ENCODE data around the gene CRACR2A. TPM values are rescaled to one million over a fixed set of nuclear protein-coding genes. Genes with fewer than 3 reads are reported as not detected.

CRACR2A gene
- total RNA-seq, 1 experiment from 2014 or later: not detected

DNA sequence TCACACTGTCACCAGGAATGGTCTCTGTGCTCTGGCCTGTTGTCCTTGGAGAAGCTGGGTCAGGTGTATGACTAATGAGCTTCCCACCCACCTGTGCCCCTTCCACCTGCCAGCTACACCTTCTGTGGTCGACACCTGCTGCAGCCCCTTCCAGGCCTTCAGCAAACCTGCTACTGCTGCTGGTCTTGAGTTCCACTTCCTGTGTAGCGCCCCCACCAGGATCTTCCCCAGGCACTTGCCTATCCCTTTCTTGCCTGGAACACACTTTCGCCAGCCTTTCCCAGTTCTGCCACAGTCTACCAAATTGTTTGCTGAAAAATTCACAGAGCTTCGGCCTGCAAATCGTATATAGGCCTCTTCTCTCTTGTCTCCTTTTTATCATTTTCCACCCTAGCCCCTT, 75.3 kb downstream of the CRACR2A start:
- POLR2A ChIA-PET: no interaction called here
- H3K4me1 Mint-ChIP-seq (ENCODE audit: insufficient read depth, unreplicated experiment): peaks cover 6% of the 10 kb centered on the region

DNA sequence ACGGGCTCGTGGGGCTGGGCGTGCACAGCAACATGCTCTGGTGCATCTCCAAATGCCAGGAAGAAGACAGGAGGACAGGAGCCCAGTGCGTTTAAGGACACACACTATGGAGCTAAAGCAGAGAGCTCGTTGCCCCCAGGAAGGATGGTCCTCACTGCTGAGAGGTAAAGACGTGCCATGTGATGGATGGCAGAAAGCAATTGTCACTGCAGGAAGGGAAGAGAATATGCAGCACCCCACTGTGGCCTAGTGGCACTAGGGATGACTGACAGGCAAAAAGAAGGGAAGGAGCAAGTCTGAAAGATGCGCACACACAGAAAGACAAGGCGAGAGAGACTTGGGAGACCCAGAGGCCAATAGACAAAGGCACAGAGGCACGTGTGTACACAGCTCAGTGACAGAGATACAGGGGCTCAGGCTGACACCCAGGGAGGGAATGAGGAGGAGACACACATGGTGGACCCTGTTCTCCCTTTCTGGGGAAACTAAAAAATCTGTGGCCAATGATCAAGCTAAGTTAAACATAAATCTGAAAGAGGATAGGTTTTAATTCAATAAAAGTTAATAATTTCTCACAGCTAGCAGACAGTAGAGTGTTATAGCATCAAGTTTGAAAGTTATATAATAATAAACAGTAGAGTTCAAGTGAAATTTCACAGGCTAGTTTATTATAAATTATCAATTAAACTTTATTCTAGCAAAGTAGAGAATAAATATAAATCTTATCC, 78.8 kb downstream of the CRACR2A start:
- no TSS peak for BruUV-seq (replicated peaks)
- no peaks in the 10 kb centered on the region for H3K9me3 Mint-ChIP-seq (ENCODE audit: unreplicated experiment)
- DNase-seq (ENCODE audit: unreplicated experiment): no peak
- H3K4me1 Mint-ChIP-seq (ENCODE audit: insufficient read depth, unreplicated experiment): peaks cover 6% of the 10 kb centered on the region
- ChIA-PET CTCF (interaction anchor here (0.5 to 3.7 kb wide), 5 partner anchors 12 to 374 kb away, joined by 3 to 22 read pairs (median 3); no protein-coding TSS in a partner anchor), POLR2A (no interaction called here)
- H3K27ac Mint-ChIP-seq (ENCODE audit: low read depth, unreplicated experiment): no peak overlapping the region
- H3K27me3 Mint-ChIP-seq (ENCODE audit: insufficient read depth, unreplicated experiment): no peaks in the 10 kb centered on the region
- intact Hi-C loops (cut with micrococcal nuclease): no loop called here
- TF ChIP-seq, protein P1, sequence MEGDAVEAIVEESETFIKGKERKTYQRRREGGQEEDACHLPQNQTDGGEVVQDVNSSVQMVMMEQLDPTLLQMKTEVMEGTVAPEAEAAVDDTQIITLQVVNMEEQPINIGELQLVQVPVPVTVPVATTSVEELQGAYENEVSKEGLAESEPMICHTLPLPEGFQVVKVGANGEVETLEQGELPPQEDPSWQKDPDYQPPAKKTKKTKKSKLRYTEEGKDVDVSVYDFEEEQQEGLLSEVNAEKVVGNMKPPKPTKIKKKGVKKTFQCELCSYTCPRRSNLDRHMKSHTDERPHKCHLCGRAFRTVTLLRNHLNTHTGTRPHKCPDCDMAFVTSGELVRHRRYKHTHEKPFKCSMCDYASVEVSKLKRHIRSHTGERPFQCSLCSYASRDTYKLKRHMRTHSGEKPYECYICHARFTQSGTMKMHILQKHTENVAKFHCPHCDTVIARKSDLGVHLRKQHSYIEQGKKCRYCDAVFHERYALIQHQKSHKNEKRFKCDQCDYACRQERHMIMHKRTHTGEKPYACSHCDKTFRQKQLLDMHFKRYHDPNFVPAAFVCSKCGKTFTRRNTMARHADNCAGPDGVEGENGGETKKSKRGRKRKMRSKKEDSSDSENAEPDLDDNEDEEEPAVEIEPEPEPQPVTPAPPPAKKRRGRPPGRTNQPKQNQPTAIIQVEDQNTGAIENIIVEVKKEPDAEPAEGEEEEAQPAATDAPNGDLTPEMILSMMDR (IDR thresholded peaks at IDR 0.05; ENCODE audit: unreplicated experiment): no peak
- H3K4me3 Mint-ChIP-seq (ENCODE audit: unreplicated experiment): no peak overlapping the region
- no peaks in the 10 kb centered on the region for H3K36me3 Mint-ChIP-seq (ENCODE audit: insufficient read depth, unreplicated experiment)

More for the DNA sequence above, 75.3 kb downstream of the CRACR2A start:
- Mint-ChIP-seq H3K9me3 (ENCODE audit: unreplicated experiment) (no peaks in the 10 kb centered on the region), H3K4me3 (ENCODE audit: unreplicated experiment) (no peak overlapping the region), H3K36me3 (ENCODE audit: insufficient read depth, unreplicated experiment) (no peaks in the 10 kb centered on the region), H3K27ac (ENCODE audit: low read depth, unreplicated experiment) (no peak overlapping the region), H3K27me3 (ENCODE audit: insufficient read depth, unreplicated experiment) (no peaks in the 10 kb centered on the region)
- TF ChIP-seq, protein P1 (IDR thresholded peaks at IDR 0.05; ENCODE audit: unreplicated experiment): no peak
- intact Hi-C loops (cut with micrococcal nuclease): no loop called here
- BruUV-seq (replicated peaks): no TSS peak
- no peak for DNase-seq (ENCODE audit: unreplicated experiment)
- CTCF ChIA-PET: interaction anchor here (0.5 to 0.6 kb wide), 2 partner anchors 9 to 44 kb away, joined by 3 read pairs; no protein-coding TSS in a partner anchor

GRCh38 chr12:3672113-3672509, 80.8 kb downstream of the CRACR2A start:
- Mint-ChIP-seq H3K27me3 (ENCODE audit: insufficient read depth, unreplicated experiment) (no peaks in the 10 kb centered on the region), H3K27ac (ENCODE audit: low read depth, unreplicated experiment) (no peak overlapping the region), H3K36me3 (ENCODE audit: insufficient read depth, unreplicated experiment) (no peaks in the 10 kb centered on the region), H3K4me1 (ENCODE audit: insufficient read depth, unreplicated experiment) (peaks cover 6% of the 10 kb centered on the region), H3K4me3 (ENCODE audit: unreplicated experiment) (no peak overlapping the region), H3K9me3 (ENCODE audit: unreplicated experiment) (no peaks in the 10 kb centered on the region)
- BruUV-seq (replicated peaks): no TSS peak
- no peak for DNase-seq (ENCODE audit: unreplicated experiment)
- ChIA-PET CTCF (interaction anchor here (1.4 kb wide), 1 partner anchor 106 kb away, joined by 3 read pairs; no protein-coding TSS in a partner anchor), POLR2A (interaction anchor here (0.6 kb wide), 1 partner anchor 10 kb away, joined by 3 read pairs; no protein-coding TSS in a partner anchor)
- TF ChIP-seq, protein P1 (IDR thresholded peaks at IDR 0.05; ENCODE audit: unreplicated experiment): no peak
- intact Hi-C loops (cut with micrococcal nuclease): no loop called here

- CTCF ChIA-PET: interaction anchor here (0.5 to 1.4 kb wide), 3 partner anchors 9 to 637 kb away, joined by 3 read pairs; no protein-coding TSS in a partner anchor
These were observed 81.4 kb downstream of the CRACR2A start for GRCh38 chr12:3671330-3672112.

More at GRCh38 chr12:3671330-3672112, 81.4 kb downstream of the CRACR2A start:
- no TSS peak for BruUV-seq (replicated peaks)
- H3K9me3 Mint-ChIP-seq (ENCODE audit: unreplicated experiment): no peaks in the 10 kb centered on the region
- no peak overlapping the region for H3K27ac Mint-ChIP-seq (ENCODE audit: low read depth, unreplicated experiment)
- H3K4me3 Mint-ChIP-seq (ENCODE audit: unreplicated experiment): no peak overlapping the region
- no peaks in the 10 kb centered on the region for H3K36me3 Mint-ChIP-seq (ENCODE audit: insufficient read depth, unreplicated experiment)
- no peaks in the 10 kb centered on the region for H3K27me3 Mint-ChIP-seq (ENCODE audit: insufficient read depth, unreplicated experiment)
- H3K4me1 Mint-ChIP-seq (ENCODE audit: insufficient read depth, unreplicated experiment): peaks cover 6% of the 10 kb centered on the region
- TF ChIP-seq, protein P1 (IDR thresholded peaks at IDR 0.05; ENCODE audit: unreplicated experiment): no peak
- no peak for DNase-seq (ENCODE audit: unreplicated experiment)
- intact Hi-C loops (cut with micrococcal nuclease): no loop called here
- POLR2A ChIA-PET: interaction anchor here (0.6 kb wide), 1 partner anchor 11 kb away, joined by 3 read pairs; no protein-coding TSS in a partner anchor

All from MCF 10A (cell line).